Motor neuron (in vitro differentiated cells): Measurements from ENCODE around the gene ARHGAP36. TPM values are rescaled to one million over a fixed set of nuclear protein-coding genes. Genes with fewer than 3 reads are reported as not detected.
A peak's percentile ranks its signal among the peaks of the same experiment; 100 is the strongest.

ENCODE experiments used
- ATAC-seq, 8 experiments: fragments of 200-7000 bp; cut with Tn5 transposase; replicated peaks in 6 of 8; 2 replicates each; pipeline ENCODE4 v1.8.0; 2021; ENCODE audit warnings: mild to moderate bottlenecking in 8 of 8, moderate library complexity in 8 of 8
- H3K27ac ChIP-seq, 2 donors: fragments of 250-450 bp; sonication (Bioruptor Pico); 2 replicates each; pipeline ENCODE4 v1.9.0; 2021; ENCODE audit warnings: antibody characterized with exemption in 2 of 2, mild to moderate bottlenecking in 2 of 2, moderate library complexity in 1 of 2
- H3K4me1 ChIP-seq, 2 donors: fragments of 250-450 bp; sonication (Bioruptor Pico); replicated peaks in 1 of 2; 2 replicates each; pipeline ENCODE4 v1.6.1; 2021; ENCODE audit warnings: antibody characterized with exemption in 2 of 2, mild to moderate bottlenecking in 2 of 2, moderate library complexity in 1 of 2
- H3K4me3 ChIP-seq, 5 donors: fragments of 250-450 bp; sonication (Bioruptor Pico); 2 replicates each; pipeline ENCODE4 v1.9.0; 2021; ENCODE audit warnings: antibody characterized with exemption in 5 of 5, mild to moderate bottlenecking in 5 of 5, moderate library complexity in 4 of 5
- WGBS, 10 experiments: fragments of 450-650 bp; shearing (Covaris generic); methylation state at CpG; one replicate each; pipeline ENCODE4 v1.0.0; 2022; 5-methylcytosine and 5-hydroxymethylcytosine counted together
- in situ Hi-C, 9 experiments: fragments of 400-800 bp; cut with MboI; loops; one replicate each; pipeline ENCODE4 v1.15.0; 2021; ENCODE audit warnings: low sequenced_read_pairs in 9 of 9, low pct_unique_long_range_greater_than_20kb in 2 of 9; ENCODE audit not compliant: unreplicated experiment in 9 of 9
- total RNA-seq, 8 experiments: library from RNA; unstranded; fragments of 300-600 nt; gene quantifications; 2 replicates each; pipeline versions ENCODE4 v1.2.3 to v1.2.4, GENCODE V29; 2022

Gene ARHGAP36
- total RNA-seq = 10 to 100 TPM in 1 of 8 experiments, under 1 TPM in 4, not detected in 3; 0.42 to 41.8 (median 0.69) TPM

- peak in 5 of 8 experiments; percentile 92 to 95 (median 94) for ATAC-seq
- Histone ChIP-seq H3K27ac (peak within 1 kb of the TSS; percentile 29 to 74), H3K4me1 (peaks cover 0 to 10% of the 10 kb centered on the region in 2 donors), H3K4me3 (peak within 1 kb of the TSS in 3 of 5 donors; percentile 6 to 20 (median 18))
- in situ Hi-C loops = no loop called here
- WGBS, 10 experiments = 40% methylated on average over 3 of the region's 62 CpGs; no CpG with 5 or more reads in 9 of the 10 experiments
Measured at GRCh38 chrX:131058136-131058868, at the start of gene ARHGAP36. Gene ARHGAP36, plus strand, starts transcription at chrX:131058346. Its CDS starts 23,320 bp downstream, at chrX:131081666.

GRCh38 chrX:131010186-131010585, 48.0 kb upstream of the ARHGAP36 start:
- Histone ChIP-seq H3K27ac (no peak overlapping the region), H3K4me1 (no peaks in the 10 kb centered on the region), H3K4me3 (no peak overlapping the region)
- in situ Hi-C loops = no loop called here
- WGBS, 10 experiments = 0 to 80% (median 33%) methylated on average over 1 to 2 of the region's 2 CpGs; no CpG with 5 or more reads in 4 of the 10 experiments
- no peak for ATAC-seq

DNA sequence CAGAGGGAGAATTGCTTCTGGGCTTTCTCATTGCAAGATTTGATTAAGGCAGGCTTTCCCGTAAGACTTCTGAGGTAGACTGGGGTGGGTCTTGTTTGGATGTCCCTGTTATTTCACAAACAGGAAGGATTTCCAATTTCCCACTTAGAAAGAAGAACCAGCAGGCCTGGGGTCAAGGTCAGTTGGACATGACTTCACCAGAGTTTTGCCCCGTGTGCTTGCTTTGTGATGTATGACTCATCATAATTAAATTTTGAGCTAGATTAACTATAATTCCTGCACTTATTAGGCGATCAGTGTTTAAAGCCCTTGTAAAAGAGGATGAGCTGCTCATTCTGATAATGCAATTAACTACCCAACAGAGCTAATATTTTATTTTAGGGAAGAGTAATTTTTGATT, 32.8 kb upstream of the ARHGAP36 start:
- H3K4me1 ChIP-seq = no peaks in the 10 kb centered on the region
- in situ Hi-C loops = no loop called here
- no peak overlapping the region for H3K27ac ChIP-seq
- peak in 1 of 8 experiments; percentile 49 for ATAC-seq
- H3K4me3 ChIP-seq = no peak overlapping the region
- WGBS, 10 experiments = 0 to 100% (median 38%) methylated on average over 1 to 3 of the region's 3 CpGs; no CpG with 5 or more reads in 5 of the 10 experiments

- 0 to 83% (median 0%) methylated on average over 1 to 2 of the region's 2 CpGs; no CpG with 5 or more reads in 3 of the 10 experiments for WGBS, 10 experiments
- H3K4me3 ChIP-seq = no peak overlapping the region
- in situ Hi-C loops = no loop called here
- H3K4me1 ChIP-seq = peaks cover 0 to 7% of the 10 kb centered on the region in 2 donors
- ATAC-seq = peak in 6 of 8 experiments; percentile 35 to 75 (median 58)
- H3K27ac ChIP-seq = no peak overlapping the region
Measured at GRCh38 chrX:131032354-131033230, 25.6 kb upstream of the ARHGAP36 start.

DNA sequence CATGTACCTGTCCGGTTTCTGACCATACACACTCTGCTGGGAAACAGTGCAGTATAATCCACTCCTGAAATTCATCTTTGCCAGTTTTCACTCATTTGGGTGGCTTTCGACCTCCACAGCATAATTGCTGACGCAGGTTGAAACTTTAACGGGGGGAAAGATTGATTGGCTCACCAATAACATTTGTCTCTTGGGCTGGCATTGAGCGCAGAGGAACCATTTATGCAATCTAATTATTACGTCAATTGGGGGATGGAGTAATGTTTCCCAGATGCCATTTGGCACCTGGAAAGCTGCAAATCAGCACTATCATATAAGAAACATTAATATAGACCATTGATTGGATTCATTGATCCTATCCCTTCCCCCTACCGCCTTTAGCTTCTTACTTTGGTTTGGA, 24.1 kb upstream of the ARHGAP36 start:
- ATAC-seq = peak in 2 of 8 experiments; percentile 36 to 56
- in situ Hi-C loops = no loop called here
- 20 to 83% (median 47%) methylated on average over 1 to 6 of the region's 7 CpGs; no CpG with 5 or more reads in 5 of the 10 experiments for whole genome bisulfite sequencing, 10 experiments
- peaks cover 0 to 7% of the 10 kb centered on the region in 2 donors for H3K4me1 ChIP-seq
- no peak overlapping the region for H3K4me3 ChIP-seq
- no peak overlapping the region for H3K27ac ChIP-seq

DNA sequence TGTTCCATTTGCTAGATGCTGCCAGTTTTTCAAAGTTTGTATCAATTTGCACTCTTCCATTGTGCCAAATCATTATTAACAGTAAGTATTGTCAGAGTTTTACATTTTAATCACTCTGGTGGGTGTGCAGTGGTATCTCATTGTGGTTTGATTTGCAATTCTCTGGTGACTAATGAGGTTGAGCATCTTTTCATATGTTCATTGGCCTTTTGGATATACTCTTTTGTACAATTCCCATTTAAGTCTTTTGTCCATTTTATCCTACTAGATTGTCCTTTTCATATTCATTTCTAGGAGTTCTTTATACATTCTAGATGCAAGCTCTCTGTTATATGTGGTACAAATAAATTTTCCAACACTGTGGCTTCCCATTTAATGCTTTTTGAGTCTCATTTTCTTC, 17.4 kb upstream of the ARHGAP36 start:
- in situ Hi-C loops = no loop called here
- H3K27ac ChIP-seq = no peak overlapping the region
- no peak overlapping the region for H3K4me3 ChIP-seq
- no peak for ATAC-seq
- H3K4me1 ChIP-seq = peaks cover 0 to 33% of the 10 kb centered on the region in 2 donors

GRCh38 chrX:131041667-131042066, 16.5 kb upstream of the ARHGAP36 start:
- in situ Hi-C loops = no loop called here
- Histone ChIP-seq H3K4me1 (peaks cover 4 to 41% of the 10 kb centered on the region in 2 donors), H3K4me3 (no peak overlapping the region), H3K27ac (no peak overlapping the region)
- 0 to 96% (median 51%) methylated on average over 1 to 5 of the region's 6 CpGs; no CpG with 5 or more reads in 5 of the 10 experiments for WGBS, 10 experiments
- peak in 5 of 8 experiments; percentile 21 to 82 (median 53) for ATAC-seq

- 0 to 12% (median 0%) methylated on average over 1 to 4 of the region's 5 CpGs; no CpG with 5 or more reads in 7 of the 10 experiments for WGBS, 10 experiments
- ATAC-seq = peak in 5 of 8 experiments; percentile 54 to 80 (median 77)
- peaks cover 14 to 64% of the 10 kb centered on the region in 2 donors for H3K4me1 ChIP-seq
- in situ Hi-C loops = no loop called here
- H3K27ac ChIP-seq = peak overlapping the region in 1 of 2 donors; percentile 39
- no peak overlapping the region for H3K4me3 ChIP-seq
Measured at GRCh38 chrX:131045726-131046125, 12.4 kb upstream of the ARHGAP36 start.

DNA sequence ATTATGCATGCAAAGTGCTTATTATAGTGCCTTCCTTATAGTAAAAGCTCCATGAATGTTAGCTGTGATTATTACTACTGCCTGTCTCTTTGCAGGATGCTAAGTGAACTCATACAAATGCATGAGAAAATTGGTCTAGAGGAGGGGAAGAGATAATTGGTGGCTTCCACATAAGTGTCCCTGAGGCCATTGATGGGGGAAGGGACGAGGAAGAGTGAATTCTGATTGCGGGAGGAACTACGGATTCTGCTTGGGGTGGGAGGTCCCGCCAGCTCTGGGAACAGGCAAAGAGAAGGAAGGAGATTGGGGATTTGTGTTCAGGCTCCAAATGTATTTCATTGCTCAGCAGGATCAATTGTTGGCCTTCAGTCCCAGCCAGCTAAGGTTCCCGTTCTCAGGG, 11.6 kb upstream of the ARHGAP36 start:
- Histone ChIP-seq H3K4me1 (peaks cover 14 to 58% of the 10 kb centered on the region in 2 donors), H3K4me3 (no peak overlapping the region), H3K27ac (peak overlapping the region; percentile 74 to 85)
- in situ Hi-C loops = no loop called here
- ATAC-seq = peak in 3 of 8 experiments; percentile 6 to 24 (median 11)
- 0 to 31% methylated on average over 1 to 5 of the region's 5 CpGs; no CpG with 5 or more reads in 8 of the 10 experiments for WGBS, 10 experiments

- ATAC-seq = peak in 5 of 8 experiments; percentile 71 to 83 (median 76)
- in situ Hi-C loops = no loop called here
- no peak overlapping the region for H3K4me3 ChIP-seq
- 15 to 30% methylated on average over 3 to 4 of the region's 9 CpGs; no CpG with 5 or more reads in 8 of the 10 experiments for WGBS, 10 experiments
- peaks cover 14 to 52% of the 10 kb centered on the region in 2 donors for H3K4me1 ChIP-seq
- peak overlapping the region; percentile 74 to 85 for H3K27ac ChIP-seq
Measured at GRCh38 chrX:131047180-131047579, 11.0 kb upstream of the ARHGAP36 start.

DNA sequence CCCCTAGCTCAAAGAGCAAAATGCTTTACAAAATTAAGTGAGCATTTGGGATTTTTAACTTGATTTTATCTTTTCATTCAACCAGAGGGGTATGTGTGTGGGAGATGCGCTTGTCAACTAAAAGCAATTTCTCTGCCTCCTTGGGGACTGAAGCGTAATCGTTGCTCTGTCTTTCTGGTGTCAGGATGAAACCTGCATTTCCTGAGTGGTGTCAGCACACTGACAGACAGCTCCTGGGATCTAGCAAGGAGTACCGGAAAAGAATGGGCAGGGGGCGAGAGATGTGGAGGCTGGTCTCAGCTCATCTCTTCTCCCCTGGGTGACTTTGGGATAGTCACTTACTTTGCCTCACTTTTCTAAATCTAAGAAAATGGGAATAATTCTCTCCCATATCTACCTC, 5.1 kb upstream of the ARHGAP36 start:
- Histone ChIP-seq H3K4me3 (no peak overlapping the region), H3K4me1 (peaks cover 4 to 10% of the 10 kb centered on the region in 2 donors), H3K27ac (no peak overlapping the region)
- no peak for ATAC-seq
- 0 to 100% (median 57%) methylated on average over 1 to 2 of the region's 5 CpGs; no CpG with 5 or more reads in 7 of the 10 experiments for WGBS, 10 experiments
- in situ Hi-C loops = no loop called here

DNA sequence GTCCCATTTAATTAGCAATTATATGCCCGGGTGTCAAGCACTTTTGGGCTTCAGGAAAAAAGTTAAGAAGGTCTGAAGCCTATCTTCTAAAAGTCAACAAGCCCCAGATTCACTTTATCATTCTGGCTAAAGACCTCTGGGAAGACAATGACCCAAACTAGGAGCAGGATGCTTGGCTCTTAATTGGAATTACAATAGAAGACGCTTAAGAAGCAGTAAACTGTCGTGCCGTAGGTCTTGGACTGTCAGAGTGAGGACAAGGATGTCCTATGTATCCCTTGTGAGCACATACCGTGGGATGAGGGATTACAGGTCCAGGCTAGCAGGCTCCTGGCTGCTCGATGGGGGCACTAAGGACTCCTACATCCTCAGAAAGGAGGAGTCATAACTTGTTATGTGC, 3.2 kb upstream of the ARHGAP36 start:
- in situ Hi-C loops = no loop called here
- Histone ChIP-seq H3K4me1 (peaks cover 4 to 13% of the 10 kb centered on the region in 2 donors), H3K27ac (no peak overlapping the region), H3K4me3 (no peak overlapping the region)
- WGBS, 10 experiments = 0 to 80% (median 10%) methylated on average over 1 to 4 of the region's 6 CpGs; no CpG with 5 or more reads in 6 of the 10 experiments
- no peak for ATAC-seq

DNA sequence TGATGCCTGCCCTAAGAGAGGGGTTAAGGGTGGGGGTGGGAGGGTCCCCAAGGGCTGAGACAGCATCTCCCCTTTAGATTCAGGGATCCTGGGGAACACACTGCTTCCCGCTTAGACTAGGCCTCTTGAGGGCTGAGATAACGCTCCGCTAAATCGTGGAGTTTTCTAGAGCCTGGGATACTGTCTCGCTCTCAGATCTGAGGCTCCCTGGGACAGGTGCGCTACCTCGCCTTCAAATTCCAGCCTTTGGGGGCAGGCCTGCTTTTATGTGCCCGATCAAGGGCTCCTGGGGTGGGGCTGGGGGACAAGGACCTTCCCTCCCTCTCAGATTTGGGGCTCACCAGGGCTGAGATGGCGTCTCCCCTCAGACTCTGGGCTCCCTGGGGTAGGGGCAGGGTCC, 440 bp upstream of the ARHGAP36 start:
- ATAC-seq = peak in 3 of 8 experiments; percentile 6 to 18 (median 7)
- Histone ChIP-seq H3K4me1 (peaks cover 0 to 9% of the 10 kb centered on the region in 2 donors), H3K27ac (peak overlapping the region; percentile 29 to 74), H3K4me3 (no peak overlapping the region)
- 70% methylated on average over 2 of the region's 9 CpGs; no CpG with 5 or more reads in 9 of the 10 experiments for WGBS, 10 experiments
- in situ Hi-C loops = no loop called here
